Ectodermal cell (in vitro differentiated cells): ENCODE results near the gene OR4D6. TPM values are rescaled to one million over a fixed set of nuclear protein-coding genes. Genes with fewer than 3 reads are reported as not detected.

ENCODE experiments used
- H3K27ac ChIP-seq: 2 replicates; pipeline ENCODE4 v1.7.0; 2013; ENCODE audit warnings: mild to moderate bottlenecking, low read depth, low read length; ENCODE audit not compliant: insufficient read depth, poor library complexity, severe bottlenecking
- H3K27me3 ChIP-seq: 2 replicates; pipeline ENCODE4 v1.7.0; 2013; ENCODE audit warnings: mild to moderate bottlenecking, low read length; ENCODE audit not compliant: insufficient read depth, control insufficient read depth, poor library complexity, severe bottlenecking
- H3K36me3 ChIP-seq: one replicate; pipeline ENCODE4 v1.7.0; 2013; ENCODE audit warnings: low read length; ENCODE audit not compliant: control insufficient read depth, insufficient read depth
- H3K4me1 ChIP-seq: one replicate; pipeline ENCODE4 v1.7.0; 2013; ENCODE audit warnings: low read length; ENCODE audit not compliant: control insufficient read depth, insufficient read depth
- H3K4me3 ChIP-seq: 2 replicates; pipeline ENCODE4 v1.7.0; 2013; ENCODE audit warnings: low read depth, low read length, control low read depth; ENCODE audit not compliant: insufficient read depth
- H3K9me3 ChIP-seq: 2 replicates; pipeline ENCODE4 v1.7.0; 2013; ENCODE audit warnings: mild to moderate bottlenecking, low read length, moderate library complexity; ENCODE audit not compliant: control insufficient read depth
- WGBS, 2 experiments: methylation state at CpG; one replicate each; pipeline ENCODE4 v1.1.7; 2013; ENCODE audit warnings: missing lambda C conversion rate in 2 of 2; 5-methylcytosine and 5-hydroxymethylcytosine counted together
- polyA plus RNA-seq, 4 experiments: library from polyadenylated mRNA; stranded (reverse); fragments of 50-300 nt; gene quantifications; one replicate each; pipeline ENCODE4 v1.2.3, GENCODE V29; 2013

OR4D6 gene
- polyA plus RNA-seq (2013, experiment 1 of 4), result not detected
- not detected for polyA plus RNA-seq (2013, experiment 2 of 4)
- polyA plus RNA-seq (2013, experiment 3 of 4), result not detected
- not detected for polyA plus RNA-seq (2013, experiment 4 of 4)

GRCh38 chr11:59456661-59457060 lies at the start of gene OR4D6:
TSS of gene OR4D6 (plus strand) at chr11:59456961. CDS start at chr11:59456961, 0 bp downstream.
- Histone ChIP-seq H3K27me3 (no peaks in the 10 kb centered on the region), H3K36me3 (no peaks in the 10 kb centered on the region), H3K27ac (no peak within 1 kb of the TSS), H3K9me3 (no peaks in the 10 kb centered on the region), H3K4me3 (no peak within 1 kb of the TSS), H3K4me1 (no peaks in the 10 kb centered on the region)
- WGBS, 2 experiments, result 91 to 100% methylated on average over 2 of the region's 2 CpGs

GRCh38 chr11:59413646-59414045 lies 43.1 kb upstream of the OR4D6 start:
- H3K4me1 ChIP-seq, result no peaks in the 10 kb centered on the region
- 92 to 94% methylated on average over 1 of the region's 2 CpGs for WGBS, 2 experiments
- H3K27ac ChIP-seq, result no peak overlapping the region
- H3K9me3 ChIP-seq, result no peaks in the 10 kb centered on the region
- H3K4me3 ChIP-seq, result no peak overlapping the region
- no peaks in the 10 kb centered on the region for H3K36me3 ChIP-seq
- no peaks in the 10 kb centered on the region for H3K27me3 ChIP-seq

- Histone ChIP-seq H3K36me3 (no peaks in the 10 kb centered on the region), H3K27me3 (no peaks in the 10 kb centered on the region), H3K9me3 (no peaks in the 10 kb centered on the region), H3K4me3 (no peak overlapping the region), H3K27ac (no peak overlapping the region), H3K4me1 (no peaks in the 10 kb centered on the region)
- 85 to 100% methylated on average over 1 of the region's 1 CpG for WGBS, 2 experiments
Measured at GRCh38 chr11:59415111-59415510, 41.6 kb upstream of the OR4D6 start.

GRCh38 chr11:59416613-59417012 lies 40.1 kb upstream of the OR4D6 start:
- WGBS, 2 experiments, result 89 to 96% methylated on average over 4 of the region's 5 CpGs
- Histone ChIP-seq H3K4me1 (no peaks in the 10 kb centered on the region), H3K9me3 (no peaks in the 10 kb centered on the region), H3K27me3 (no peaks in the 10 kb centered on the region), H3K27ac (no peak overlapping the region), H3K4me3 (no peak overlapping the region), H3K36me3 (no peaks in the 10 kb centered on the region)

GRCh38 chr11:59417023-59417422 lies 39.7 kb upstream of the OR4D6 start:
- Histone ChIP-seq H3K27me3 (no peaks in the 10 kb centered on the region), H3K9me3 (no peaks in the 10 kb centered on the region), H3K4me1 (no peaks in the 10 kb centered on the region), H3K36me3 (no peaks in the 10 kb centered on the region), H3K4me3 (no peak overlapping the region), H3K27ac (no peak overlapping the region)
- WGBS, 2 experiments, result 93 to 95% methylated on average over 5 of the region's 5 CpGs

GRCh38 chr11:59418156-59418555 lies 38.6 kb upstream of the OR4D6 start:
- no peaks in the 10 kb centered on the region for H3K27me3 ChIP-seq
- 97 to 100% methylated on average over 2 of the region's 2 CpGs for WGBS, 2 experiments
- no peaks in the 10 kb centered on the region for H3K9me3 ChIP-seq
- no peak overlapping the region for H3K4me3 ChIP-seq
- H3K4me1 ChIP-seq, result no peaks in the 10 kb centered on the region
- H3K36me3 ChIP-seq, result no peaks in the 10 kb centered on the region
- no peak overlapping the region for H3K27ac ChIP-seq

GRCh38 chr11:59423835-59424234 lies 32.9 kb upstream of the OR4D6 start:
- WGBS, 2 experiments, result 93 to 94% methylated on average over 2 of the region's 2 CpGs
- Histone ChIP-seq H3K27ac (no peak overlapping the region), H3K4me1 (peaks cover 10% of the 10 kb centered on the region), H3K4me3 (no peak overlapping the region), H3K9me3 (no peaks in the 10 kb centered on the region), H3K27me3 (no peaks in the 10 kb centered on the region), H3K36me3 (no peaks in the 10 kb centered on the region)

GRCh38 chr11:59425131-59425530 lies 31.6 kb upstream of the OR4D6 start:
- 84 to 87% methylated on average over 4 of the region's 4 CpGs for WGBS, 2 experiments
- Histone ChIP-seq H3K9me3 (no peaks in the 10 kb centered on the region), H3K36me3 (no peaks in the 10 kb centered on the region), H3K27me3 (no peaks in the 10 kb centered on the region), H3K4me3 (no peak overlapping the region), H3K4me1 (peaks cover 10% of the 10 kb centered on the region), H3K27ac (no peak overlapping the region)

- H3K27me3 ChIP-seq, result no peaks in the 10 kb centered on the region
- no peaks in the 10 kb centered on the region for H3K9me3 ChIP-seq
- H3K4me1 ChIP-seq, result peaks cover 10% of the 10 kb centered on the region
- H3K27ac ChIP-seq, result peak within 1 kb of the TSS; percentile 69
- H3K4me3 ChIP-seq, result peak within 1 kb of the TSS; percentile 9
- no peaks in the 10 kb centered on the region for H3K36me3 ChIP-seq
- 7 to 32% methylated on average over 3 to 5 of the region's 5 CpGs for WGBS, 2 experiments
Measured at GRCh38 chr11:59426361-59427067, 30.2 kb upstream of the OR4D6 start, which contains the start of gene OR5A2. TSS of gene OR5A2 (minus strand) at chr11:59426413. CDS start at chr11:59422953, 3,460 bp downstream.

GRCh38 chr11:59427068-59427382 lies 29.7 kb upstream of the OR4D6 start:
- no peak overlapping the region for H3K4me3 ChIP-seq
- peaks cover 10% of the 10 kb centered on the region for H3K4me1 ChIP-seq
- no peaks in the 10 kb centered on the region for H3K27me3 ChIP-seq
- no peak overlapping the region for H3K27ac ChIP-seq
- H3K36me3 ChIP-seq, result no peaks in the 10 kb centered on the region
- no peaks in the 10 kb centered on the region for H3K9me3 ChIP-seq
